Adrenal gland (tissue), 12 donors: ENCODE results near the gene CRB1. TPM values are rescaled to one million over a fixed set of nuclear protein-coding genes. Genes with fewer than 3 reads are reported as not detected.

Experiments used
- DNase-seq, 7 donors: peaks; one replicate each; pipeline ENCODE4 v3.0.0-alpha.2; 2019 to 2020
- H3K27ac ChIP-seq, 5 donors: fragments of 200-600 bp; sonication (generic) in 4 of 5; 1 replicate in 3 of 5; 2 replicates in 2 of 5; pipeline versions ENCODE4 v1.5.1 to v1.8.0; 2016 to 2020; ENCODE audit warnings: mild to moderate bottlenecking in 1 of 5
- H3K27me3 ChIP-seq: fragments of 200-600 bp; 2 replicates; pipeline ENCODE4 v1.8.0; 2021
- H3K36me3 ChIP-seq, 2 donors: fragments of 200-600 bp; replicated peaks in 1 of 2; 1 replicate in 1 of 2; 2 replicates in 1 of 2; pipeline versions ENCODE4 v1.5.1 to v1.8.0; 2018 to 2022
- H3K4me1 ChIP-seq, 2 donors: fragments of 200-600 bp; replicated peaks in 1 of 2; 1 replicate in 1 of 2; 2 replicates in 1 of 2; pipeline versions ENCODE4 v1.5.1 to v1.8.0; 2018 to 2021
- H3K4me3 ChIP-seq, 4 donors: fragments of 200-600 bp; sonication (generic) in 3 of 4; one replicate each; pipeline ENCODE4 v1.5.1; 2016 to 2018
- H3K9me3 ChIP-seq, 3 donors: fragments of 200-600 bp; sonication (generic) in 1 of 3; replicated peaks in 1 of 3; 1 replicate in 2 of 3; 2 replicates in 1 of 3; pipeline versions ENCODE4 v1.5.1 to v1.8.0; 2016 to 2021
- CTCF ChIP-seq, 6 experiments: fragments of 450-650 bp in 4 of 6; fragments of 200-600 bp in 2 of 6; sonication (generic) in 1 of 6; IDR thresholded peaks; 1 replicate in 5 of 6; 2 replicates in 1 of 6; pipeline versions ENCODE4 v1.5.1 to v1.8.0; 2016 to 2021; ENCODE audit warnings: antibody characterized with exemption in 6 of 6, mild to moderate bottlenecking in 2 of 6, moderate library complexity in 1 of 6
- POLR2A ChIP-seq, 2 donors: fragments of 450-650 bp; IDR thresholded peaks; one replicate each; pipeline ENCODE4 v1.6.1; 2017; ENCODE audit warnings: antibody characterized with exemption in 2 of 2, mild to moderate bottlenecking in 2 of 2, moderate library complexity in 1 of 2
- WGBS, 4 donors: extraction: QIAGEN DNeasy Blood & Tissue Kit in 2 of 4; methylation state at CpG; one replicate each; pipeline versions ENCODE4 v1.1.5 to v1.1.7; 2013 to 2017; 5-methylcytosine and 5-hydroxymethylcytosine counted together
- intact Hi-C, 2 donors: fragments of 100-400 bp; cut with DNase I; formaldehyde crosslinking; loops; one replicate each; pipeline versions ENCODE4 v1.14.1 to v1.15.0; 2022 to 2023
- polyA plus RNA-seq, 3 donors: library from polyadenylated mRNA; stranded (reverse); fragments of 200-250 nt in 2 of 3; fragments of 350-450 nt in 1 of 3; fragmentation: Illumina TruSeq in 1 of 3; extraction: RNeasy Lipid Tissue Mini Kit (QIAGEN cat#74804) in 1 of 3; gene quantifications; one replicate each; pipeline ENCODE4 v1.2.3, GENCODE V29; 2013 to 2014
- total RNA-seq, 9 donors: library from RNA; depleted of rRNA in 4 of 9; stranded (reverse); fragments of >200 nt in 4 of 9; fragments of 120-200 nt in 1 of 9; fragmentation: NEBNext Ultra II Directional in 1 of 9; extraction: Animal tissue kit (Norgen Biotek cat#: 25700) in 1 of 9; gene quantifications; one replicate each; pipeline versions ENCODE4 v1.1.0 to v1.2.4, GENCODE V29; 2013 to 2023
- donor health status: healthy with polysubstance abuse.
- donor health status: Bipolar disorder and iron deficiency.
- donor health status: DM: yes; HTN: yes; CAD: no.
- donor health status: DM: no; HTN: no; CAD: no.
- donor health status: DM: no; HTN: no; CAD: no.
- donor health status: DM: yes; HTN: yes; CAD: no.

Gene CRB1
- total and polyA plus RNA-seq, 12 donors = 0.11 to 0.92 (median 0.39) TPM; not detected in 2

- Histone ChIP-seq H3K4me3 (no peak overlapping the region), H3K4me1 (no peaks in the 10 kb centered on the region), H3K27ac (no peak overlapping the region), H3K36me3 (no peaks in the 10 kb centered on the region), H3K27me3 (no peaks in the 10 kb centered on the region), H3K9me3 (peaks cover 0 to 3% (median 0%) of the 10 kb centered on the region in 3 donors)
- DNase-seq = no peak
- no peak for TF ChIP-seq POLR2A (IDR thresholded peaks at IDR 0.05)
- intact Hi-C loops = no loop called here
- WGBS, 4 donors = 22 to 35% (median 34%) methylated on average over 1 of the region's 1 CpG
Observed at GRCh38 chr1:197254866-197255265, 13.2 kb upstream of the CRB1 start.

- no peaks in the 10 kb centered on the region for H3K36me3 ChIP-seq
- H3K27me3 ChIP-seq = no peaks in the 10 kb centered on the region
- H3K9me3 ChIP-seq = no peaks in the 10 kb centered on the region
- H3K4me3 ChIP-seq = no peak overlapping the region
- TF ChIP-seq CTCF (IDR thresholded peaks at IDR 0.05) (no peak), POLR2A (IDR thresholded peaks at IDR 0.05) (no peak)
- 55 to 74% (median 69%) methylated on average over 1 of the region's 1 CpG for WGBS, 4 donors
- no peak overlapping the region for H3K27ac ChIP-seq
- no peaks in the 10 kb centered on the region for H3K4me1 ChIP-seq
- intact Hi-C loops = no loop called here
- no peak for DNase-seq
Observed at GRCh38 chr1:197264936-197265567, 3.0 kb upstream of the CRB1 start.

- 43 to 60% (median 52%) methylated on average over 6 of the region's 6 CpGs for WGBS, 4 donors
- intact Hi-C loops = no loop called here
- Histone ChIP-seq H3K27me3 (no peaks in the 10 kb centered on the region), H3K9me3 (no peaks in the 10 kb centered on the region), H3K4me3 (no peak overlapping the region), H3K4me1 (no peaks in the 10 kb centered on the region), H3K36me3 (no peaks in the 10 kb centered on the region), H3K27ac (no peak overlapping the region)
- TF ChIP-seq CTCF (IDR thresholded peaks at IDR 0.05) (no peak), POLR2A (IDR thresholded peaks at IDR 0.05) (no peak)
- no peak for DNase-seq
Observed at GRCh38 chr1:197269053-197269452, 1.0 kb downstream of the CRB1 start.

GRCh38 chr1:197272791-197273190 is 4.7 kb downstream of the CRB1 start:
- no peaks in the 10 kb centered on the region for H3K9me3 ChIP-seq
- no peaks in the 10 kb centered on the region for H3K4me1 ChIP-seq
- H3K27me3 ChIP-seq = no peaks in the 10 kb centered on the region
- H3K36me3 ChIP-seq = no peaks in the 10 kb centered on the region
- no peak overlapping the region for H3K4me3 ChIP-seq
- TF ChIP-seq POLR2A (IDR thresholded peaks at IDR 0.05) (no peak), CTCF (IDR thresholded peaks at IDR 0.05) (no peak)
- no peak for DNase-seq
- no peak overlapping the region for H3K27ac ChIP-seq
- intact Hi-C loops = no loop called here

GRCh38 chr1:197277166-197277565 is 9.1 kb downstream of the CRB1 start:
- no peak for TF ChIP-seq CTCF (IDR thresholded peaks at IDR 0.05)
- TF ChIP-seq POLR2A (IDR thresholded peaks at IDR 0.05) = no peak
- Histone ChIP-seq H3K4me1 (no peaks in the 10 kb centered on the region), H3K9me3 (no peaks in the 10 kb centered on the region), H3K27me3 (no peaks in the 10 kb centered on the region), H3K27ac (no peak overlapping the region), H3K4me3 (no peak overlapping the region), H3K36me3 (no peaks in the 10 kb centered on the region)
- 81 to 93% (median 87%) methylated on average over 3 of the region's 3 CpGs for WGBS, 4 donors
- intact Hi-C loops = no loop called here
- no peak for DNase-seq
